Stimulated activated CD8-positive, alpha-beta memory T cell treated with anti-CD3 and anti-CD28 coated beads, Interleukin-12 subunit alpha, Interleukin-12 subunit beta, amount 100 ng/mL, for 4 hours (primary cell): Measurements from ENCODE around the gene SLC25A22.

Source experiments
- DNase-seq: peaks from one replicate; pipeline ENCODE4 v3.0.0-alpha.2; 2020; ENCODE audit warnings: low read depth

The SLC25A22 gene

GRCh38 chr11:788953-789940 lies 8.8 kb downstream of the SLC25A22 start:
- no peak for DNase-seq

- no peak for DNase-seq
These were observed 10.0 kb downstream of the SLC25A22 start for GRCh38 chr11:788009-788640.

GRCh38 chr11:787084-787675 lies 10.9 kb downstream of the SLC25A22 start:
- DNase-seq = no peak

GRCh38 chr11:786235-787083 lies 11.6 kb downstream of the SLC25A22 start:
- DNase-seq = no peak

- DNase-seq = no peak
These were observed 14.5 kb downstream of the SLC25A22 start for GRCh38 chr11:783581-784015.

GRCh38 chr11:782264-783174 lies 15.6 kb downstream of the SLC25A22 start:
- DNase-seq = no peak

GRCh38 chr11:779955-780532 lies 18.0 kb downstream of the SLC25A22 start:
- DNase-seq = no peak

GRCh38 chr11:778976-779954 lies 18.8 kb downstream of the SLC25A22 start:
- DNase-seq = no peak

- DNase-seq = peak; percentile 91
These were observed 20.5 kb downstream of the SLC25A22 start, which contains the start of gene GATD1 for GRCh38 chr11:777288-778255. TSS of gene GATD1 (minus strand) at chr11:777487. CDS start at chr11:777462, 25 bp downstream.

GRCh38 chr11:776561-777287 lies 21.4 kb downstream of the SLC25A22 start:
- DNase-seq = peak; percentile 16

GRCh38 chr11:776263-776560 lies 21.9 kb downstream of the SLC25A22 start:
- no peak for DNase-seq

- no peak for DNase-seq
These were observed 23.0 kb downstream of the SLC25A22 start for GRCh38 chr11:774873-775592.

- no peak for DNase-seq
These were observed 24.3 kb downstream of the SLC25A22 start for GRCh38 chr11:773830-774229.

- DNase-seq = no peak
These were observed 24.7 kb downstream of the SLC25A22 start for GRCh38 chr11:773425-773824.

GRCh38 chr11:772429-773390 lies 25.4 kb downstream of the SLC25A22 start:
- no peak for DNase-seq
